Amniotic epithelial cell (primary cell): ENCODE results near the gene SLC44A5.
"Not testable (repeated sequence)": the region's sequence is repeated elsewhere in the genome, so short reads cannot be mapped to it uniquely, and the experiment has no call there.

ENCODE experiments used
- DNase-seq: peaks from one replicate; pipeline ENCODE4 v3.0.0-alpha.2; 2010; ENCODE audit warnings: low read depth

SLC44A5 gene

GRCh38 chr1:75265792-75266191 is 345.1 kb downstream of the SLC44A5 start:
- peak; percentile 14 for DNase-seq

DNA sequence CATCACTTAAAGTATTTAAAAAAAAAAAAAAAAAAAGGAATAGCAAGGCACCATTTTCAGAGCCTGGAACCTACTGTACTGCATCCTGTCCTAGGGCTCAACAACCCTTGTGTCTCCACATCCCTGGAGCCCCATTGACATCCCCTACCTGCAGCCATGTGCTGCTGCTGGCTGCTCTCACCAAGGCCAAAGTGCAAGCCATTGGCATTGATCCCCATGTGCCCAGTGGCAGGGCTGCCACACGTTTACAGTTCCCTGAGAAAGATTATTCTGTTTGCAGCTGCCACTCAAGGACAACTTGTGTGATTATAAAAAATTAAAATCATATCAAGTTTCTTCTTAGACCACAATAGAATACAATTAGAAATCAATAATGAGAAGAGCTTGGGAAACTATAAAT is 346.8 kb downstream of the SLC44A5 start:
- no peak for DNase-seq

DNA sequence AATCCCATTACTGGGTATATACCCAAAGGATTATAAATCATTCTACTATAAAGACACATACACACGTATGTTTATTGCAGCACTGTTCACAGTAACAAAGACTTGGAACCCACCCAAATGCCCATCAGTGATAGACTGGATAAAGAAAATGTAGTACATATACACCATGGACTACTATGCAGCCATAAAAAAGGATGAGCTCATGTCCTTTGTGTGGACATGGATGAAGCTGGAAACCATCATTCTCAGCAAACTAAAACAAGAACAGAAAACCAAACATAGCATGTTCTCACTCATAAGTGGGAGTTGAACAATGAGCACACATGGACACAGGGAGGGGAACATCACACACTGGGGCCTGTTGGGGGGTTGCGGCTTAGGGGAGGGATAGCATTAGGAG is 347.3 kb downstream of the SLC44A5 start:
- DNase-seq: not testable (repeated sequence)

- DNase-seq: not testable (repeated sequence)
Observed at GRCh38 chr1:75261946-75262345, 349.0 kb downstream of the SLC44A5 start.

DNA sequence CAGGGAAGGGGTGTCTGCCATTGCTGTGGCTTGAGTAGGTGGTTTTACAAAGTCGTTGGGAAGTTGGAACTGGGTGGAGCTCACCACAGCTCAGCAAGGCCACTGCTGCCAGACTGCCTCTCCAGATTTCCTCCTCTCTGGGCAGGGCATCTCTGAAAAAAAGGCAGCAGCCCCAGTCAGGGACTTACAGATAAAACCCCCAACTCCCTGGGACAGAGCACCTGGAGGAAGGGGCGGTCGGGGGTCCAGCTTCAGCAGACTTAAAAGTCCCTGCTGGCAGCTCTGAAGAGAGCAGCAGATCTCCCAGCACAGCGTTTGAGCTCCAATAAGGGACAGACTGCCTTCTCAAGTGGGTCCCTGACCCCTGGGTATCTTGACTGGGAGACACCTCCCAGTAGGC is 352.6 kb downstream of the SLC44A5 start:
- no peak for DNase-seq

DNA sequence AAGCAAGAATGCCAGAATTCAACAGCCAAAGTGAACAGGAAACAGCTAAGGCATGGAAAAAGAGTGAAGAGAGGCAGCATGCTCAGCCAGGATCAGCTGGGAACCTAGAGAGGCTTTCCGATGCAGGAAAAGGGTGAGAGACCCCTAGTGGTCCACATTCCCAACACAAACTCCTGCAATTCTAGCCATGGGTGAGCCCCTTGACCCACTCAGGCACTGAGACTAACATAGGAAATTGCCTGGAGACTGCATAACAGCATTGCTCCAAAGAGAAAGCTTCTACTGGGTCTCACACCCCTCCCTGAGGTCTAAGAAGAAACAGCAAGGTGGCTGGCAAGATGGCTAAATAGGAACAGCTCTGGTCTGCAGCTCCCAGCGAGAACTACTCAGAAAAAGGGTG is 353.5 kb downstream of the SLC44A5 start:
- no peak for DNase-seq

DNA sequence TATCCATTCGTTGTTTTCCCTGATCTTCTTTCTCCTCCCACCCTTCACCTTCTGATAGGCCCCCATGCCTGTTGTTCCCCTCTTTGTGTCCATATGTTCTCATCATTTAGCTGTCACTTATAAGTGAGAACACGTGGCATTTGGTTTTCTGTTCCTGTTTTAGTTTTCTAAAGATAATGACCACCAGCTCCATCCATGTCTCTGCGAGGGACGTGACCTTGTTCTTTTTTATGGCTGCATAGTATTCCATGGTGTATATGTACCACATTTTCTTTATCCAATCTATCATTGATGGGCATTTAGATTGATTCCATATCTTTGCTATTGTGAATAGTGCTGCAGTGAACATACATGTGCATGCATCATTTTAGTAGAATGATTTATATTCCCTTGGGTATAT is 360.8 kb downstream of the SLC44A5 start:
- not testable (repeated sequence) for DNase-seq

- no peak for DNase-seq
Observed at GRCh38 chr1:75245239-75245638, 365.7 kb downstream of the SLC44A5 start.

DNA sequence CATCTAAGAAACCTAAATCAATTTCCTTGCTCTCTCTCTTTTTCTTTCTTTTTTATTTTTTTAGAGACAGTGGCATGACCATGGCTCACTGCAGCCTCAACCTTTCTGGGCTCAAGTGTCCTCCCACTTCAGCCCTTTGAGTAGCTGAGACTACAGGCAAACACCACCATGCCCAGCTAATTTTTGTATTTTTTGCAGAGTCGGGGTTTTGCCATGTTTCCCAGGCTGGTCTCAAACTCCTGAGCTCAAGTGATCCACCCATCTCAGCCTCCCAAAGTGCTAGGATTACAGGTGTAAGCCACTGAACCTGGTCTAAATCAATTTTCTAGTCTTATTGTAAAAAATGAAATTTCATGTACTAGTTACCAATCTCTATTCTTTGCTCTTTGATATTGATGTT is 367.8 kb downstream of the SLC44A5 start:
- DNase-seq: no peak

DNA sequence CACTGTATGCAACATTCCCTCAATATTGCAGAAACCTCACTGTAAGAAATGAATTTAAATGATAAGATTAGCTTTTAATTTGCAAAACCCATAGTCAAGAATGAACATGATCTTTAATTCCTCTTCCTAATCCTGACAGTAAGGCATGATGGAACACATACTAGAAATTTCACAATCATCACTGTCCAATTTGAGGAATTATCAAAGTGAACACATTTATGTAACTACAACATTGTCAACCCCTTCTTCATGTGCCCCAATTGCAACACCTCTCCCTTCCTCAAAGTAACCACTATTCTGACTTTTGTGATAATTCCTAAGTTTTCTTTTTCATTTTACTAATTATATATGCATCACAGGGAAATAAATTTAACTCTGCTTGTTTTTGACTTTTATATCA is 373.6 kb downstream of the SLC44A5 start:
- DNase-seq: no peak

DNA sequence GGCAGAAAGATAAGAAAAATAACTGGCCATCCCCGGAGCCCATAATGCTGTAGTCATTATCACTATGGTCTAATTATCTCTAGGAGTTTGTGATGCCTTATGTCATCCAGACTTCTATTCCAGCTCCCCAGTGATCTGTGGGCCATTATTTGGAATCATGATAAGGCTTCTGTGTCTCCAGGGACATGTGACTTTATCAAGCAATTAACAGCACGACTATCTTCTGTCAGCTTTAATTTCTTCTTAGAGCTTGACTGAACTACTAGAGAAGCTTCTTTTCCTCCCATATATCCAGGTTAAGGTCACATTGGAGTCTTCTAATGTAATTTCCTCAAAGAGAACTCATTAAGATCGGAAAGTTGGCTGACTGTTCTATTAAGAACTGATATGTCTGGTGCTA is 376.4 kb downstream of the SLC44A5 start:
- no peak for DNase-seq

GRCh38 chr1:75233302-75233929 is 377.5 kb downstream of the SLC44A5 start:
- peak; percentile 33 for DNase-seq

DNA sequence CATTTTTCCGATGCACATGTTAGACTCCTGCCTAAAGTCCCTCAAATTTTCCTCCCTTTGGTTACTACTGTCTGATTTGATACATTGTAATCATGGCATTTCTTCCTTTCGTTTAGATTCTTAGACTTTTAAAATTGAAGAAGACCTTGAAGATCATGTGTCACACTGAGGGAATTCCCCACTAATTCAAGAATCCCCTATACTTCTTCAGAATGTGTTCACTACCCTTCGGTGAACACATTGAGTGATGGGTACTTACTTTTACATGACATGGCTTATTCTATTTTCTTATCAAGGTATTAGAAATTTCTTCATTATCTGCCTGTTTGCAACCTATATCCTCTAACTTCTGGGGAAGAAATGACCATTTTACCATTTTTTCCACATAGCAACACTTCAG is 390.8 kb downstream of the SLC44A5 start:
- no peak for DNase-seq

DNA sequence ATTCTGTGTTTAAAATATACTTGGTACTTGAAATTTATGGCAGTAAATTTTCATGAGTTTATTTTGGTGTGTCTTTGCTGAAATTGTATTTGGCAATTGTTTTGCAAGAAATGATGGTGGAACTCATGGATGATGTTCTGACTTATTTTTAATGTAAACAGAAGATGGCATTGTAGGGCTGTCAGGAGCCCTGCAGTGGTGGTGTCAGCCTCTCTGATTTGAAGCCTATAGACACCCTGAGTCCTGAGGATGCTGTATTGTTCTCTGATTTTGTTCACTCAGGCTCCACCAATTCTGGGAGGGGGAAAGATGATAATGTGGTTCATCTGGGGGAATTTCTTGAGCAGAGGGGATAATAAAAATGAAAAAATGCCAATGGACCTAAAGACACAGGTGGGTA is 396.9 kb downstream of the SLC44A5 start:
- no peak for DNase-seq

- no peak for DNase-seq
Observed at GRCh38 chr1:75211648-75212047, 399.3 kb downstream of the SLC44A5 start.

DNA sequence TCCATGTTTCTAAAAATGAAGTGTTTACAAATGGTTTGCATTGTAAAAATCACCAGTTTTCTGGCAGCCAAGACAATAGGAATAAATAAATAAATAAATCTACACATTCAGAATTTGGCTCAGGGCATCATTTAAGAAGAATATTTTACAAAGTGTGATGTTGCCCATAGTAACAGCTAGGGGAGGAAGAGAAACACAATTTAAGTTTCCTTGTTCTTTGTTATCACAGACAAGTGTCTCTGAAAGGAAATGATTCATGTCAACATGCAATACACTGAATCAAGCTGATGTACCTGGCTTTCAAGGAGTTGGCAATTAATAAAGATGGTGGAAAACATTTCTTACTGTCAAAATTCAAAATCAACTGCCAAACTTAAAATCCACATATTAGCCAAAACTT is 402.1 kb downstream of the SLC44A5 start:
- DNase-seq: no peak

DNA sequence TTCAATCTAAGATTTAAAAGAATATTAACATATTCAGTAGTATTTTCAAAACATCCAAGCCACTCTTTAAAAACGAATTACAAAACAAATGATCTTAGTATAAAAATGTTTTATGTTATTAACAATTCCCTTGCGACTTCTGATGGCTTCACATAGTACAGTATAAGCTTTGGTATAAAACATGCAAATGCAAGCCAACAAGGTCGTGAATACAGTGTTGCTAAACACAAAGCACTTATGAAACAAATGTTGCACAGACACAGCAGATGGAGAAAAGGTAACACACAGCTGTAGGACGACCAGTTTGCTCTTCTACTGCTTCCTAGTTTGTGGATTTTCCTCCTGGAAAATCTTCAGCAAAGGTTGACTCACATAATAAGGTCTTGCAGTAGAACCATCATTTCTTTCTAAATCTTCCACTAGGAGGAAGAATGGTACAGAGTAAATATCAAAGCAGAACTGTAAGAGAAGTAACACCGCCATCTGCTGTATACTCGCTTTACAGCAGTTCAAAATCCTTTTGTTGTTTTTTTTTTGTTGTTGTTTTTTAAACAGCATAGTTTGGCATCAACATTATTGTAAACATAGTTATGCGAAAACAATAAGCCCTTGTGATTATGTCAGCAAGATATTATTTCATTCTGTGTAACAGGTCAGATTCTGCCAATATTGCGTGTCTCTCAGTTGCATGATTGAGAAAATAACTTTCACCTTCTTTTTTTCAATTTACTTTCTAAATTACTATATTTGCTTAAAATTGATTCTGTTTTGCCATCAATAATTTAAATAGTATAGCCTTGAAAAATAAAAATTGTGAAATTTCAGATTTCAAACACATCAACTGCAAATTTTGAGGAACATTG is 407.3 kb downstream of the SLC44A5 start:
- peak; percentile 54 for DNase-seq

DNA sequence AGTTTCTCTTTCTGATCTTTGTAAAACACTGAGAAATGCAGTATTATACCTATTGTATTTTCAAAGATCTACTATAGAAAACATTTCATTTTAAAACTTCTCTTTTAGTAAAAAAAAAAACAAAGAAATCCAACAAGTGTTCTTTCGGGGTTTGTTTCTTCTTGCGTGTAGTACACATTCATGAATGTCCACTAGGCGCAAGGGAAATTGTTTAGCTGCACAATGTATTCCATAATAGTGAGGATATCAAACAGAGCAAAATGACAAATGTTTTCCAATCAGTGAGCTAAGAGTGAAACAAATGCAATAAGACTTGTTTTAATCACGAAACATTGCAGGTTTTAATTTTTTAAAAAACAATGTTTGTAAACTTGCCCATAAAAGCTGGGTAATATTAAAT is 408.2 kb downstream of the SLC44A5 start:
- DNase-seq: no peak

DNA sequence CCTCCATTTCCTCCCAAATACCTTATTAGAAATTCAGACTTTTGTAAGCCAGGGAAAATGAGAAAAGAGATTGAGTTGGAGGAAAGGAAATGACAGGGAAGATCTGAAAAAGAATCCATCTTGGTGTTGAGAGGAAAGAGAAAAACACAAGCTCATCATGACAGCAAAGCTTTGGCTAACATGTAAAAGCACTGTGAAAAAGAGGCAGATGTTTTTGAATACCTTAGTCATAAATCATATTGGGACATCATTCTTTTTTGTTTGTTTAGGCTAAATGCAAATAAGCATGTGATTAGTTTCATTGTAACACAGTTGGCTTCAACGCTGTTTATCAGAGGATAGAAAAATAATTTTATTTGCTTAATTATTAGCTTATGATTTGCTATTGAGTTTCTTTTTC is 412.2 kb downstream of the SLC44A5 start:
- DNase-seq: no peak

- no peak for DNase-seq
Observed at GRCh38 chr1:75198163-75198562, 412.8 kb downstream of the SLC44A5 start.

- no peak for DNase-seq
Observed at GRCh38 chr1:75188892-75189291, 422.0 kb downstream of the SLC44A5 start.

DNA sequence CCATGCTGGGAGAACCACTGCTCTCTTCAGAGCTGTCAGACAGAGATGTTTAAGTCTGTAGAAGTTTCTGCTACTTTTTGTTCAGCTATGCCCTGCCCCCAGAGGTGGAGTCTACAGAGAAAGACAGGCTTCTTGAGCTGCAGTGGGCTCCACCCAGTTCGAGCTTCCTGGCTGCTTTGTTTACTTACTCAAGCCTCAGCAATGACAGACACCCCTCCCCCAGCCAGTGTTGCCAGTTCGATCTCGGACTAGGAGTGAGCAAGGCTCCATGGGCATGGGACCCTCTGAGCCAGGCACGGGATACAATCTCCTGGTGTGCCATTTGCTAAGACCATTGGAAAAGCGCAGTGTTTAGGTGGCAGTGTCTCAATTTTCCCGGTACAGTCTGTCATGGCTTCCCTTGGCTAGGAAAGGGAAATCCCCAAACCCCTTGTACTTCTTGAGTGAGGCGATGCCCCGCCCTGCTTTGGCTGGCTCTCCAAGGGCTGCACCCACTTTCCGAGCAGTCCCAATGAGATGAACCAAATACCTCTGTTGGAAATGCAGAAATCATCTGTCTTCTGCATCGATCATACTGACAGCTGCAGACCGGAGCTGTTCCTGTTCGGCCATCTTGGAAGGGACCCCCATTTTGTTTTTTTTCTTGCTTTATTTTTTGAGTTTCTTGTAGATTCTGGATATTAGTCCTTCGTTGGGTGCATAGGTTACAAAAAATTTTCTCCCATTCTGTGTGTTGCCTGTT is 429.5 kb downstream of the SLC44A5 start:
- not testable (repeated sequence) for DNase-seq
